Testis (tissue), 3 donors: ENCODE data around the gene DLG5. TPM values are rescaled to one million over a fixed set of nuclear protein-coding genes. Genes with fewer than 3 reads are reported as not detected.

ENCODE experiments used
- DNase-seq: peaks from one replicate; pipeline ENCODE4 v3.0.0-alpha.2; 2019
- H3K27ac ChIP-seq, 2 donors: fragments of 200-600 bp; sonication (generic); one replicate each; pipeline ENCODE4 v1.5.1; 2019
- H3K27me3 ChIP-seq: fragments of 200-600 bp; sonication (generic); one replicate; pipeline ENCODE4 v1.5.1; 2019
- H3K36me3 ChIP-seq: fragments of 200-600 bp; sonication (generic); one replicate; pipeline ENCODE4 v1.5.1; 2017; ENCODE audit warnings: low read depth; ENCODE audit errors: missing control alignments
- H3K4me1 ChIP-seq: fragments of 200-600 bp; sonication (generic); one replicate; pipeline ENCODE4 v1.5.1; 2019
- H3K4me3 ChIP-seq, 2 donors: fragments of 200-600 bp; sonication (generic); one replicate each; pipeline ENCODE4 v1.5.1; 2017 to 2019
- H3K9me3 ChIP-seq: fragments of 200-600 bp; sonication (generic); one replicate; pipeline ENCODE4 v1.5.1; 2017
- POLR2A ChIP-seq: fragments of 450-650 bp; IDR thresholded peaks from one replicate; pipeline ENCODE4 v1.6.1; 2017; ENCODE audit warnings: antibody characterized with exemption, mild to moderate bottlenecking, moderate library complexity
- WGBS, 2 donors: methylation state at CpG; one replicate each; pipeline ENCODE4 v1.1.5; 2018; 5-methylcytosine and 5-hydroxymethylcytosine counted together
- intact Hi-C: fragments of 100-400 bp; cut with DNase I; formaldehyde crosslinking; loops from one replicate; pipeline ENCODE4 v1.15.1; 2023; ENCODE audit warnings: low total_unique reads
- polyA plus RNA-seq: library from polyadenylated mRNA; stranded (reverse); fragments of 350-450 nt; fragmentation: Illumina TruSeq; extraction: RNeasy Lipid Tissue Mini Kit (QIAGEN cat#74804); gene quantifications from one replicate; pipeline ENCODE4 v1.2.3, GENCODE V29; 2014; ENCODE audit warnings: low read depth, low replicate concordance; ENCODE audit not compliant: insufficient read depth
- total RNA-seq, 2 donors: library from RNA; depleted of rRNA; stranded (reverse); fragments of >200 nt; gene quantifications; one replicate each; pipeline ENCODE4 v1.2.3, GENCODE V29; 2016
- TF ChIP-seq, protein P1 (sequence below), 3 experiments: fragments of 450-650 bp in 2 of 3; fragments of 200-600 bp in 1 of 3; sonication (generic) in 1 of 3; IDR thresholded peaks; one replicate each; pipeline ENCODE4 v1.5.1; 2016 to 2019; ENCODE audit warnings: antibody characterized with exemption in 3 of 3, mild to moderate bottlenecking in 2 of 3, moderate library complexity in 1 of 3

The DLG5 gene
- total and polyA plus RNA-seq, 3 donors from 2014 or later = 26.9 to 54.8 (median 50.1) TPM

DNA sequence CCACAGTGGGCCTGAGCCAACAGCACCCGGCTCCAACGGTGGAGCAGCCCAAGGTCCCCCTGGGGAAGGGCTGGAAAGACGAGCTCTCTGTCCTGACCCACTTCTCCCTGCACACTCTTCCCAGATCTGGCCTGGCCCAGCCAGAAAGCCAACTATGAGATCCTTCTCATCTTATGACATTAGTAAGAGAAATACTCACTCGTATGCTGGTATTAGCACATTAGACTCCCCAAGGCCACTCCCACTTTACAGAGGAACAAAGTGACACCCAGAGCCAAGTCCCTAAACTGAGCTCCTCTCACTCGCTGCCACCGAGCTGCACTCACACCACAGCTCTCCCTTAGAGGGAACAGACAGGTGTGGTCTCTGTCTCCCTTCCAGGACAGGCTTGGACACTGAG lies 24.8 kb downstream of the DLG5 start:
- Histone ChIP-seq H3K27ac (no peak overlapping the region), H3K4me3 (no peak overlapping the region), H3K4me1 (peaks cover 17% of the 10 kb centered on the region), H3K27me3 (no peaks in the 10 kb centered on the region), H3K36me3 (no peaks in the 10 kb centered on the region), H3K9me3 (no peaks in the 10 kb centered on the region)
- TF ChIP-seq, protein P1, sequence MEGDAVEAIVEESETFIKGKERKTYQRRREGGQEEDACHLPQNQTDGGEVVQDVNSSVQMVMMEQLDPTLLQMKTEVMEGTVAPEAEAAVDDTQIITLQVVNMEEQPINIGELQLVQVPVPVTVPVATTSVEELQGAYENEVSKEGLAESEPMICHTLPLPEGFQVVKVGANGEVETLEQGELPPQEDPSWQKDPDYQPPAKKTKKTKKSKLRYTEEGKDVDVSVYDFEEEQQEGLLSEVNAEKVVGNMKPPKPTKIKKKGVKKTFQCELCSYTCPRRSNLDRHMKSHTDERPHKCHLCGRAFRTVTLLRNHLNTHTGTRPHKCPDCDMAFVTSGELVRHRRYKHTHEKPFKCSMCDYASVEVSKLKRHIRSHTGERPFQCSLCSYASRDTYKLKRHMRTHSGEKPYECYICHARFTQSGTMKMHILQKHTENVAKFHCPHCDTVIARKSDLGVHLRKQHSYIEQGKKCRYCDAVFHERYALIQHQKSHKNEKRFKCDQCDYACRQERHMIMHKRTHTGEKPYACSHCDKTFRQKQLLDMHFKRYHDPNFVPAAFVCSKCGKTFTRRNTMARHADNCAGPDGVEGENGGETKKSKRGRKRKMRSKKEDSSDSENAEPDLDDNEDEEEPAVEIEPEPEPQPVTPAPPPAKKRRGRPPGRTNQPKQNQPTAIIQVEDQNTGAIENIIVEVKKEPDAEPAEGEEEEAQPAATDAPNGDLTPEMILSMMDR (IDR thresholded peaks at IDR 0.05) = no peak
- TF ChIP-seq POLR2A = no peak
- intact Hi-C loops = no loop called here
- WGBS, 2 donors = 56 to 75% methylated on average over 6 of the region's 6 CpGs
- DNase-seq = no peak

DNA sequence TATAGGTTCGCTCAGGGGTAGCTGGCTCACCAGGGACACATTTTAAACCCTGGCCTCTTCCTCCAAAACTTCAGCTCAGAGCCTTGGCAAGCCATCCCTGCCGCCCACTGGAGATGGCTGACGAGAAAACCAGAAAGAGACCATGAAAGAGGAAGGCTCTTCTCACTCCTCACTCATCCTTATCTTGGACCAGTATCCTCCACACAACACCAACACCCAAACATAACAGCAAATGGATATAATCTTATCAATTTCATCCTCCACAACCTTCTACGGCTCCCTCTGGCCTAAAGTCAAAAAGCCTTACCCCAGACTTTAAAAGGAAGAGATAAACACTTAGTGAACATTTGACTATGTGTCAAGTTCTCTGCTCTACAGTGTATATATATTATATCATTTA lies 26.9 kb downstream of the DLG5 start:
- Histone ChIP-seq H3K36me3 (no peaks in the 10 kb centered on the region), H3K4me3 (no peak overlapping the region), H3K4me1 (peaks cover 17% of the 10 kb centered on the region), H3K9me3 (no peaks in the 10 kb centered on the region), H3K27ac (no peak overlapping the region), H3K27me3 (no peaks in the 10 kb centered on the region)
- no peak for DNase-seq
- intact Hi-C loops = no loop called here
- 79 to 84% methylated on average over 4 of the region's 4 CpGs for whole genome bisulfite sequencing, 2 donors
- TF ChIP-seq POLR2A = no peak
- TF ChIP-seq, protein P1 (IDR thresholded peaks at IDR 0.05) = no peak

DNA sequence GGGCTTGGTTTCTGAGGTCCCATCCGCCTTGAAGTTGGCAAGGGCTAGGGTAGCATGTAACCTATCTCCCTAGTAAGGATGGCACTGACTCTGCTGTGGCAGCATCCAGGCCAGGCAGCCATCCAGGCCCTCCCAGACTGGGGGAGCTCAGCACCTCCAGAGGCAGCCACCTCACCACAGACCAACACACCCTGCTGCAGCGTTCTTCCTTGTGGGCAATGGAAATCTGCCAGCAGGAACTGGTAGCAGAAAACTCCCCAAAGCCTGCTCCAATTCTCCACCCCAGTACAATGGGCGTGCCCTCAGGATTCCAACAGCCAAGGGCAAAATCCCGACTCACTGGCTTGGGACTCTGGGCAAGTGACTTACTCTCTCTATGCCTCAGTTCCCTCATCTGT lies 27.5 kb downstream of the DLG5 start:
- WGBS, 2 donors = 78 to 81% methylated on average over 4 of the region's 4 CpGs
- Histone ChIP-seq H3K9me3 (no peaks in the 10 kb centered on the region), H3K36me3 (no peaks in the 10 kb centered on the region), H3K27ac (no peak overlapping the region), H3K4me1 (peaks cover 17% of the 10 kb centered on the region), H3K4me3 (no peak overlapping the region), H3K27me3 (no peaks in the 10 kb centered on the region)
- intact Hi-C loops = no loop called here
- TF ChIP-seq, protein P1 (IDR thresholded peaks at IDR 0.05) = no peak
- TF ChIP-seq POLR2A = no peak
- no peak for DNase-seq

- no peak overlapping the region for H3K27ac ChIP-seq
- TF ChIP-seq POLR2A = no peak
- TF ChIP-seq, protein P1 (IDR thresholded peaks at IDR 0.05) = no peak
- H3K27me3 ChIP-seq = no peaks in the 10 kb centered on the region
- 52 to 75% methylated on average over 5 to 19 of the region's 19 CpGs for WGBS, 2 donors
- H3K4me3 ChIP-seq = no peak overlapping the region
- no peaks in the 10 kb centered on the region for H3K36me3 ChIP-seq
- intact Hi-C loops = no loop called here
- peaks cover 17% of the 10 kb centered on the region for H3K4me1 ChIP-seq
- DNase-seq = no peak
- H3K9me3 ChIP-seq = no peaks in the 10 kb centered on the region
These were observed 28.1 kb downstream of the DLG5 start for GRCh38 chr10:77898323-77899079.

DNA sequence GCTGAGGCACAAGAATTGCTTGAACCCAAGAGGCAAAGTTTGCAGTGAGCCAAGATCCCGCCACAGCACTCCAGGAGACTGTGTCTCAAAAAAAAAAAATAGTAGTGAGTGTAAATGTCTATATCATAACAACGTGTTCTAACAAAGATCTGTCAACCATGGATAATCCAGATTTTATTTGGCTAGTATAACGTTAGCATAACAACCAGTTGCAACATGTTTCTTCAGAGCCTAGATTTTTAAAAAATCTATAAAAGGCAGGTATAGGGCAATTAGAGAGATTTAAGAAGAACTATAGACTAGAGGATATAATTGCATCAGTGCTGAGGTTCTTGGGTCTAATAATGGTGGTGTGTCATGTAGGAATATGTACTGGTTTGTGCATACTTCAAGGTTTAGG lies 30.5 kb downstream of the DLG5 start:
- H3K4me1 ChIP-seq = peaks cover 11% of the 10 kb centered on the region
- no peak overlapping the region for H3K27ac ChIP-seq
- H3K27me3 ChIP-seq = no peaks in the 10 kb centered on the region
- intact Hi-C loops = no loop called here
- H3K36me3 ChIP-seq = no peaks in the 10 kb centered on the region
- H3K4me3 ChIP-seq = no peak overlapping the region
- no peak for TF ChIP-seq POLR2A
- TF ChIP-seq, protein P1 (IDR thresholded peaks at IDR 0.05) = no peak
- WGBS, 2 donors = 80 to 84% methylated on average over 3 of the region's 3 CpGs
- no peak for DNase-seq
- H3K9me3 ChIP-seq = no peaks in the 10 kb centered on the region
